Measurements from ENCODE around the gene INTS1.

Gene INTS1

DNA sequence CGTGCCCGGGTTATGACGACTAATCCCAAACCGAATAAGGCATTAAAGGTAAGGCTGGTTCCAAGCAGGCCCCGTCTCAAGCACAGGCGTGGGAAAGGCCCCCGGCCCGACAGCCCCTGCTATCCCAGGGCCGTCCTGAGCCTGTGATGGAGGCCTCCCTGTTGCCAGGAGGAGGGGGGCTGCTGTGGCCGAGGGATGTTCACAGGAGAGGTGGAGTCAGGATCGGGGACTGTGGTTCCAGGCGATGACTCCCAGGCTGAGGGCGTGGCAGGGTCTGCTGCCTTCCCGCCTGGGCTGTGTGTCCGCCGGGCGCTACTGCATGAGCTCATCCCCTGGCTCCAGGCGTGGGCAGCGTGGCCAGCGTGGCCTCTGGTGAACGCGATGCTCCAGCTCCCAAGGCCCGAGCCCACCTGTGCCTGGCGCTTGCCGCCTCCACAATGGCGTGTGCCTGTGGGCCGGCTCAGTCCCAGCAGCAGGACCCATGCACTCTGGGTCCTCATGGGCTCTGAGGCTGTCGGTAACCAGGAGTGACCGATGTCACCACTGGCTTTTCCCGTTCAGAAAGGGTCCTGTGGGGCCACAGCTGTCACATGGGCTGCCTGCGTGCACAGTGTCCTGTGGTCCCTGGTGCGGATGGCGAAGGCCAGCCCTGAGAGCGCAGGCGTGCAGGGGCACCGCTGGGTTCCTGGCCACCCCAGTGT lies 35.1 kb upstream of the INTS1 start:
- Histone ChIP-seq H3K27ac (no peak overlapping the region), H3K36me3 (ENCODE audit: control insufficient read depth, insufficient read depth, low read length) (no peaks in the 10 kb centered on the region), H3K9ac (no peak overlapping the region)

GRCh38 chr7:1538544-1539180 lies 34.5 kb upstream of the INTS1 start:
- H3K4me3 ChIP-seq (ENCODE audit: low read depth, low read length): no peak overlapping the region

More for the DNA sequence above, 35.1 kb upstream of the INTS1 start:
- TF ChIP-seq, protein P1, sequence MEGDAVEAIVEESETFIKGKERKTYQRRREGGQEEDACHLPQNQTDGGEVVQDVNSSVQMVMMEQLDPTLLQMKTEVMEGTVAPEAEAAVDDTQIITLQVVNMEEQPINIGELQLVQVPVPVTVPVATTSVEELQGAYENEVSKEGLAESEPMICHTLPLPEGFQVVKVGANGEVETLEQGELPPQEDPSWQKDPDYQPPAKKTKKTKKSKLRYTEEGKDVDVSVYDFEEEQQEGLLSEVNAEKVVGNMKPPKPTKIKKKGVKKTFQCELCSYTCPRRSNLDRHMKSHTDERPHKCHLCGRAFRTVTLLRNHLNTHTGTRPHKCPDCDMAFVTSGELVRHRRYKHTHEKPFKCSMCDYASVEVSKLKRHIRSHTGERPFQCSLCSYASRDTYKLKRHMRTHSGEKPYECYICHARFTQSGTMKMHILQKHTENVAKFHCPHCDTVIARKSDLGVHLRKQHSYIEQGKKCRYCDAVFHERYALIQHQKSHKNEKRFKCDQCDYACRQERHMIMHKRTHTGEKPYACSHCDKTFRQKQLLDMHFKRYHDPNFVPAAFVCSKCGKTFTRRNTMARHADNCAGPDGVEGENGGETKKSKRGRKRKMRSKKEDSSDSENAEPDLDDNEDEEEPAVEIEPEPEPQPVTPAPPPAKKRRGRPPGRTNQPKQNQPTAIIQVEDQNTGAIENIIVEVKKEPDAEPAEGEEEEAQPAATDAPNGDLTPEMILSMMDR (IDR thresholded peaks at IDR 0.05): no peak
- H2AFZ ChIP-seq: no peak overlapping the region
- no peak overlapping the region for H3K4me2 ChIP-seq (ENCODE audit: low read length)
- H3K79me2 ChIP-seq: peaks cover 5% of the 10 kb centered on the region
- H3K4me1 ChIP-seq: peaks cover 10% of the 10 kb centered on the region
- H3K4me3 ChIP-seq (ENCODE audit: low read depth, low read length): no peak overlapping the region
- H3K27me3 ChIP-seq (ENCODE audit: control insufficient read depth, insufficient read depth, low read length): no peaks in the 10 kb centered on the region
- H3K9me3 ChIP-seq (ENCODE audit: control insufficient read depth, low read length): no peaks in the 10 kb centered on the region

GRCh38 chr7:1537535-1538412 lies 33.6 kb upstream of the INTS1 start:
- peak overlapping the region; percentile 66 for H3K4me2 ChIP-seq (ENCODE audit: low read length)
- TF ChIP-seq, protein P1 (IDR thresholded peaks at IDR 0.05): no peak
- peak overlapping the region; percentile 75 for H2AFZ ChIP-seq
- H3K27me3 ChIP-seq (ENCODE audit: control insufficient read depth, insufficient read depth, low read length): no peaks in the 10 kb centered on the region
- peak overlapping the region; percentile 96 for H3K27ac ChIP-seq
- peaks cover 5% of the 10 kb centered on the region for H3K79me2 ChIP-seq
- H3K9ac ChIP-seq: peak overlapping the region; percentile 75
- H3K36me3 ChIP-seq (ENCODE audit: control insufficient read depth, insufficient read depth, low read length): no peaks in the 10 kb centered on the region
- H3K9me3 ChIP-seq (ENCODE audit: control insufficient read depth, low read length): no peaks in the 10 kb centered on the region
- H3K4me3 ChIP-seq (ENCODE audit: low read depth, low read length): peak overlapping the region; percentile 50
- peaks cover 10% of the 10 kb centered on the region for H3K4me1 ChIP-seq

More at GRCh38 chr7:1538544-1539180, 34.5 kb upstream of the INTS1 start:
- H3K27ac ChIP-seq: peak overlapping the region; percentile 96
- H3K27me3 ChIP-seq (ENCODE audit: control insufficient read depth, insufficient read depth, low read length): no peaks in the 10 kb centered on the region
- peaks cover 5% of the 10 kb centered on the region for H3K79me2 ChIP-seq
- TF ChIP-seq, protein P1 (IDR thresholded peaks at IDR 0.05): no peak
- H2AFZ ChIP-seq: no peak overlapping the region
- no peaks in the 10 kb centered on the region for H3K9me3 ChIP-seq (ENCODE audit: control insufficient read depth, low read length)
- H3K4me2 ChIP-seq (ENCODE audit: low read length): no peak overlapping the region
- no peak overlapping the region for H3K9ac ChIP-seq
- no peaks in the 10 kb centered on the region for H3K36me3 ChIP-seq (ENCODE audit: control insufficient read depth, insufficient read depth, low read length)
- peaks cover 10% of the 10 kb centered on the region for H3K4me1 ChIP-seq

DNA sequence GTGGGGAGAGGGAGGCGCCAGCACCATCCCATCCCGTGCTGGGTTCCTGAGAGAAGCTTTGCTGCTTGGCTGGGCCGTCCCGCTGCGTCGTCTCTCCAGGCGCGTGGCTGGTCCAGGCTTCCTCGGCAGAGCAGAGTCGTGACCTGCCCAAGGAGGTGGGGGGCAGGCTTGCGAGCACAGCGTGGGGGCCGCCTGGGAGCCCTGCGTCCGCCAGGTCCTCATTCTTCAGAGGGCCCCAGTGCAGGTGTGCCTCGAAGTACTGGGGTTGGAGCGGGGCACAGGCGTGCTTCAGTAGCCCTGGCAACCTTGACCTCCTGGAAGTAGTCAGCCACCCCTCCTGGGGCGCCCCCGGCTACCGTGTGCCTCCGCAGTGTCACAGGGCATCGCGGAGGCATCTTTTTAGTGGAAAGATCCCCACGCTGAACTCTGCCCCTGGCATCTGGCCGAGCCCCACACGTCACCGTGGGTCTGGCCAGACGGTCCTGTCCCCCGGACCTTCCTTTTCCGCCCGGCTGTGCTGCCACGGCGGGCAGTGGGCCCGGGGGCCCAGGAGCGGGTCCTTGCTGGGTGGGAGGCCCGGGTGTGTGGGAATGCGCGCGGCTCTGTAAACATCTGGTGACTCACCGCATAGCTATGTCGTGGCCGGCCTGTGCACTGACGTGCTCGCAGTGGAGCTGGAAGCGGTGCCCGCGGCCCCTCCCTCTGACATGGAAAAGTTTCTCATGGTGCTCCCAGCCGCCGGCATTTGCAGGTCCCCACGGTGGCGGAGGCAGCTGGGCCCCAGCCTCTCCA lies 32.8 kb upstream of the INTS1 start:
- Histone ChIP-seq H3K79me2 (peaks cover 5% of the 10 kb centered on the region), H3K27me3 (ENCODE audit: control insufficient read depth, insufficient read depth, low read length) (no peaks in the 10 kb centered on the region), H3K36me3 (ENCODE audit: control insufficient read depth, insufficient read depth, low read length) (no peaks in the 10 kb centered on the region), H3K4me1 (peaks cover 11% of the 10 kb centered on the region), H3K4me2 (ENCODE audit: low read length) (peak overlapping the region; percentile 66), H2AFZ (peak overlapping the region; percentile 75), H3K9me3 (ENCODE audit: control insufficient read depth, low read length) (no peaks in the 10 kb centered on the region), H3K9ac (peak overlapping the region; percentile 75), H3K4me3 (ENCODE audit: low read depth, low read length) (peak overlapping the region; percentile 50), H3K27ac (peak overlapping the region; percentile 96)
- TF ChIP-seq, protein P1 (IDR thresholded peaks at IDR 0.05): no peak

Measured in parathyroid adenoma (tissue), 2 donors.